ENCODE measurements around the gene MRGPRG. TPM values are rescaled to one million over a fixed set of nuclear protein-coding genes. Genes with fewer than 3 reads are reported as not detected.

The MRGPRG gene
- total and polyA plus RNA-seq, 2 of the 8 experiments (the other 6 are each of a cell fraction or from before 2014, with no cell fraction given): not detected

DNA sequence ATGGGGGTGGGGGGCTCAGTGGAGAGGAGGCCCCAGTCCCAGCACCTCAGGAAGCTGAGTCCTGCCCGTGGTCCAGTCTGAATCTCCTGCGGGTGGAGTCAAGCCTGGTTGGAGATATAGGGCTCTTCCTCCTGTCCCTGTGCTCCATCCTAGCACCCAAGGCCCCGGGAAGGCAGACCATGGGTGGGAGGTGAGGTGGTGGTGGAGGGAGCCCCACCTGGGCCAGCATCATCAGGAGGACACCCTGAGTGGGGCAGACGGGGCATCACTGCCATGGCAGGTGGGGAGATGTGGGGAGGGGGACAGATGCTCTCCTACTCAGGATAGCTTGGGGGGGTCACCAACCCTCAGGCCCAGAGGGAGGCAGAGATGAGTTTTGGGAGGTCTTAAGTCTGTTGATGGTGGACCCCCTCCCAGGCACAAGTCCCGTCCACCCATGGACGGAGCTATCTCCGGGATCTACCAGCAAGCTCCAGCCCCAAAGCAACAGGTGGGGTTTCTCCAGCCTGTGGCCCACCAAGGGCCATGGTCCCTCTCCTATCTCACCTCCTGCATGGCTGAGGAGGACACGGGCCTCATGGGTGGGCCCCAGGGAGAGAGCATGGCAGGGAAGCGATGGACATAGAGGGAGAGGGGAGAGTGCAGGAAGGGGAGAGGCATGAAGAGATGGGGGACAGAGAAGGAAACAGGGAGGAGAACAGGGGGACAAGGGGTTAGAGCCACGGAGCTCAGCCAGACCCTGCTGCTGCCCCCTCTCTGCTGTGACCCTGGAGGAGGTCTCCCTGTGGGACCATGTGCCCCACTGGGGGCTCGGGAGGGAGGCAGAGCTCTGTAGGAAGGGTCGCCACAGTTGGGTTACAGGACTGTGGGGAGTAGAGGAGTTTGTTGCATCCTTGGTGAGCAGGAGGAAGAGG lies 12.3 kb upstream of the MRGPRG start:
- peak overlapping the region; percentile 48 for H3K14ac ChIP-seq (ENCODE audit: insufficient read length)
- no peak overlapping the region for H3K4ac ChIP-seq (replicated peaks; ENCODE audit: insufficient read length, low read depth, low read length)
- H2AK5ac ChIP-seq (ENCODE audit: low read depth, low read length): no peak overlapping the region; the same call in 1 of the 2 replicates
- TF ChIP-seq, protein P1, sequence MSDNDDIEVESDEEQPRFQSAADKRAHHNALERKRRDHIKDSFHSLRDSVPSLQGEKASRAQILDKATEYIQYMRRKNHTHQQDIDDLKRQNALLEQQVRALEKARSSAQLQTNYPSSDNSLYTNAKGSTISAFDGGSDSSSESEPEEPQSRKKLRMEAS (IDR thresholded peaks at IDR 0.05): no peak
- TF ChIP-seq SIRT6 (IDR thresholded peaks at IDR 0.05; ENCODE audit: low read length) (no peak), CTBP2 (IDR thresholded peaks at IDR 0.05; ENCODE audit: borderline replicate concordance, insufficient read depth, insufficient read length, low read length) (no peak)
- H3K4me1 ChIP-seq (replicated peaks in 1 of 4; ENCODE audit: control insufficient read depth in 3 of 4, insufficient read depth in 4 of 4, low read length in 3 of 4): peaks cover 0 to 4% (median 0%) of the 10 kb centered on the region in 4 experiments; a peak in 1 of 7 replicates
- ChIA-PET CTCF (ENCODE audit: partially characterized antibody) (interaction anchor here (0.8 to 1.2 kb wide), 4 partner anchors 10 to 122 kb away, joined by 3 read pairs; no protein-coding TSS in a partner anchor), POLR2A (ENCODE audit: partially characterized antibody) (interaction anchor here (1.2 kb wide), 1 partner anchor 10 kb away, joined by 3 read pairs; no protein-coding TSS in a partner anchor)
- no peak overlapping the region for H2BK20ac ChIP-seq (ENCODE audit: low read length)
- no peak overlapping the region for H2AFZ ChIP-seq (ENCODE audit: low read length)
- H3K79me2 ChIP-seq (ENCODE audit: control insufficient read depth in 1 of 2, insufficient read depth in 2 of 2, low read length in 2 of 2): no peaks in the 10 kb centered on the region
- FAIRE-seq (no peak), DNase-seq (ENCODE audit: low read depth in 1 of 2, low spot score in 2 of 2) (no peak)
- no peak overlapping the region for H3K27ac ChIP-seq (ENCODE audit: low read depth, low read length)
- H3K23ac ChIP-seq (ENCODE audit: insufficient read length): no peak overlapping the region
- no peaks in the 10 kb centered on the region; a peak in 1 of 7 replicates for H3K27me3 ChIP-seq (replicated peaks in 1 of 4; ENCODE audit: control insufficient read depth in 3 of 4, extremely low read depth in 1 of 4, insufficient read depth in 3 of 4, low read length in 3 of 4)
- H3K79me1 ChIP-seq (ENCODE audit: low read depth, low read length): no peaks in the 10 kb centered on the region
- peak overlapping the region; percentile 44 for H4K91ac ChIP-seq (replicated peaks; ENCODE audit: insufficient read length, low read length)
- H3K9ac ChIP-seq (replicated peaks in 1 of 4; ENCODE audit: extremely low read depth in 1 of 4, low read depth in 3 of 4, low read length in 3 of 4): no peak overlapping the region
- H3K18ac ChIP-seq (ENCODE audit: extremely low read depth, low read length): no peak overlapping the region
- no peak overlapping the region for H3K56ac ChIP-seq (replicated peaks; ENCODE audit: insufficient read length, low read depth, low read length)
- no peak overlapping the region for H4K8ac ChIP-seq (ENCODE audit: extremely low read depth, insufficient read depth, low read length)
- H2BK120ac ChIP-seq (replicated peaks; ENCODE audit: low read depth, low read length): peak overlapping the region; percentile 28
- 86% methylated on average over 7 of the region's 12 CpGs; no CpG with 5 or more reads in 1 of the 2 experiments for WGBS, 2 experiments (ENCODE audit: extremely low coverage in 1 of 2, insufficient coverage in 1 of 2, insufficient read length in 1 of 2, insufficient replicate concordance in 2 of 2, low coverage in 1 of 2, low lambda C conversion rate in 2 of 2, missing lambda C conversion rate in 1 of 2)
- H3K4me3 ChIP-seq (ENCODE audit: extremely low read depth in 1 of 4, insufficient read depth in 2 of 4, low read depth in 3 of 4, low read length in 4 of 4): no peak overlapping the region
- H3K4me2 ChIP-seq (ENCODE audit: insufficient read depth in 1 of 2, low read depth in 2 of 2, low read length in 2 of 2): no peak overlapping the region
- H4K5ac ChIP-seq (ENCODE audit: insufficient read length, low read depth, low read length): no peak overlapping the region
- H4K20me1 ChIP-seq (replicated peaks in 1 of 2; ENCODE audit: control insufficient read depth in 1 of 2, insufficient read depth in 2 of 2, low read length in 2 of 2): peaks cover 0 to 2% of the 10 kb centered on the region in 2 experiments
- H2BK5ac ChIP-seq (ENCODE audit: low read depth, low read length): no peak overlapping the region
- no peak overlapping the region for H2BK15ac ChIP-seq (ENCODE audit: low read length)
- no peaks in the 10 kb centered on the region for H3K23me2 ChIP-seq (ENCODE audit: low read depth, low read length)
- H3K9me3 ChIP-seq (ENCODE audit: insufficient read depth in 2 of 2, low read depth in 1 of 2, low read length in 1 of 2): no peaks in the 10 kb centered on the region
- no peaks in the 10 kb centered on the region for H3K36me3 ChIP-seq (ENCODE audit: control insufficient read depth in 2 of 4, insufficient read depth in 4 of 4, low read length in 3 of 4)
- H2BK12ac ChIP-seq (ENCODE audit: low read depth, low read length): peak overlapping the region; percentile 27; the same call in 1 of the 2 replicates
